ENCODE data around the gene ATAD5. TPM values are rescaled to one million over a fixed set of nuclear protein-coding genes. Genes with fewer than 3 reads are reported as not detected.
A peak's percentile ranks its signal among the peaks of the same experiment; 100 is the strongest.

The ATAD5 gene
- total and polyA plus RNA-seq, 2 of the 13 experiments (the other 11 are each of a cell fraction or from before 2014, with no cell fraction given), result 1.8 to 10.7 TPM

GRCh38 chr17:30824356-30825145, 7.2 kb upstream of the ATAD5 start, which contains the start of gene CRLF3 (continued):
- TF ChIP-seq PRDM10 (CRISPR knock-in tag; IDR thresholded peaks at IDR 0.05; ENCODE audit: low read depth), result no peak
- TF ChIP-seq SIN3A (IDR thresholded peaks at IDR 0.05; ENCODE audit: borderline replicate concordance, low read depth, low read length), result peak; percentile 22; the same call in 1 of the 2 replicates
- no peak for TF ChIP-seq ZNF3 (CRISPR knock-in tag; IDR thresholded peaks at IDR 0.05)
- TF ChIP-seq, protein P1, sequence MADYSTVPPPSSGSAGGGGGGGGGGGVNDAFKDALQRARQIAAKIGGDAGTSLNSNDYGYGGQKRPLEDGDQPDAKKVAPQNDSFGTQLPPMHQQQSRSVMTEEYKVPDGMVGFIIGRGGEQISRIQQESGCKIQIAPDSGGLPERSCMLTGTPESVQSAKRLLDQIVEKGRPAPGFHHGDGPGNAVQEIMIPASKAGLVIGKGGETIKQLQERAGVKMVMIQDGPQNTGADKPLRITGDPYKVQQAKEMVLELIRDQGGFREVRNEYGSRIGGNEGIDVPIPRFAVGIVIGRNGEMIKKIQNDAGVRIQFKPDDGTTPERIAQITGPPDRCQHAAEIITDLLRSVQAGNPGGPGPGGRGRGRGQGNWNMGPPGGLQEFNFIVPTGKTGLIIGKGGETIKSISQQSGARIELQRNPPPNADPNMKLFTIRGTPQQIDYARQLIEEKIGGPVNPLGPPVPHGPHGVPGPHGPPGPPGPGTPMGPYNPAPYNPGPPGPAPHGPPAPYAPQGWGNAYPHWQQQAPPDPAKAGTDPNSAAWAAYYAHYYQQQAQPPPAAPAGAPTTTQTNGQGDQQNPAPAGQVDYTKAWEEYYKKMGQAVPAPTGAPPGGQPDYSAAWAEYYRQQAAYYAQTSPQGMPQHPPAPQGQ (CRISPR knock-in tag; IDR thresholded peaks at IDR 0.05; ENCODE audit: borderline replicate concordance), result no peak
- TF ChIP-seq, protein P2, sequence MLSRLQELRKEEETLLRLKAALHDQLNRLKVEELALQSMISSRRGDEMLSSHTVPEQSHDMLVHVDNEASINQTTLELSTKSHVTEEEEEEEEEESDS (CRISPR knock-in tag; IDR thresholded peaks at IDR 0.05; ENCODE audit: borderline replicate concordance), result no peak
- TF ChIP-seq NR2F2 (IDR thresholded peaks at IDR 0.05; ENCODE audit: borderline replicate concordance, low read depth), result no peak
- peak; percentile 60 for TF ChIP-seq ZMAT3 (CRISPR knock-in tag; conservative IDR thresholded peaks at IDR 0.05)
- TF ChIP-seq PRPF4 (IDR thresholded peaks at IDR 0.05; ENCODE audit: low read depth, low read length, poor library complexity, severe bottlenecking), result no peak
- TF ChIP-seq ZNF724P (CRISPR knock-in tag; IDR thresholded peaks at IDR 0.05; ENCODE audit: borderline replicate concordance), result no peak; the same call in 1 of the 2 replicates
- TF ChIP-seq AKAP8 (CRISPR knock-in tag; IDR thresholded peaks at IDR 0.05), result no peak
- TF ChIP-seq, protein P3, sequence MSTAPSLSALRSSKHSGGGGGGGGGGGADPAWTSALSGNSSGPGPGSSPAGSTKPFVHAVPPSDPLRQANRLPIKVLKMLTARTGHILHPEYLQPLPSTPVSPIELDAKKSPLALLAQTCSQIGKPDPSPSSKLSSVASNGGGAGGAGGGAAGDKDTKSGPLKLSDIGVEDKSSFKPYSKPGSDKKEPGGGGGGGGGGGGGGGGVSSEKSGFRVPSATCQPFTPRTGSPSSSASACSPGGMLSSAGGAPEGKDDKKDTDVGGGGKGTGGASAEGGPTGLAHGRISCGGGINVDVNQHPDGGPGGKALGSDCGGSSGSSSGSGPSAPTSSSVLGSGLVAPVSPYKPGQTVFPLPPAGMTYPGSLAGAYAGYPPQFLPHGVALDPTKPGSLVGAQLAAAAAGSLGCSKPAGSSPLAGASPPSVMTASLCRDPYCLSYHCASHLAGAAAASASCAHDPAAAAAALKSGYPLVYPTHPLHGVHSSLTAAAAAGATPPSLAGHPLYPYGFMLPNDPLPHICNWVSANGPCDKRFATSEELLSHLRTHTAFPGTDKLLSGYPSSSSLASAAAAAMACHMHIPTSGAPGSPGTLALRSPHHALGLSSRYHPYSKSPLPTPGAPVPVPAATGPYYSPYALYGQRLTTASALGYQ (CRISPR knock-in tag; IDR thresholded peaks at IDR 0.05), result no peak
- no peak for TF ChIP-seq NFRKB (IDR thresholded peaks at IDR 0.05)
- TF ChIP-seq ATM (IDR thresholded peaks at IDR 0.05; ENCODE audit: borderline replicate concordance), result no peak
- peak; percentile 2 for TF ChIP-seq PCBP2 (optimal IDR thresholded peaks at IDR 0.05; ENCODE audit: low read depth, low read length, poor library complexity, severe bottlenecking)
- TF ChIP-seq, protein P4, sequence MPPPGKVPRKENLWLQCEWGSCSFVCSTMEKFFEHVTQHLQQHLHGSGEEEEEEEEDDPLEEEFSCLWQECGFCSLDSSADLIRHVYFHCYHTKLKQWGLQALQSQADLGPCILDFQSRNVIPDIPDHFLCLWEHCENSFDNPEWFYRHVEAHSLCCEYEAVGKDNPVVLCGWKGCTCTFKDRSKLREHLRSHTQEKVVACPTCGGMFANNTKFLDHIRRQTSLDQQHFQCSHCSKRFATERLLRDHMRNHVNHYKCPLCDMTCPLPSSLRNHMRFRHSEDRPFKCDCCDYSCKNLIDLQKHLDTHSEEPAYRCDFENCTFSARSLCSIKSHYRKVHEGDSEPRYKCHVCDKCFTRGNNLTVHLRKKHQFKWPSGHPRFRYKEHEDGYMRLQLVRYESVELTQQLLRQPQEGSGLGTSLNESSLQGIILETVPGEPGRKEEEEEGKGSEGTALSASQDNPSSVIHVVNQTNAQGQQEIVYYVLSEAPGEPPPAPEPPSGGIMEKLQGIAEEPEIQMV (CRISPR knock-in tag; IDR thresholded peaks at IDR 0.05; ENCODE audit: low read depth), result peak; percentile 76; the same call in 1 of the 2 replicates
- TF ChIP-seq ATRX (CRISPR knock-in tag; IDR thresholded peaks at IDR 0.05; ENCODE audit: borderline replicate concordance), result no peak
- no peak for TF ChIP-seq ZNF207 (IDR thresholded peaks at IDR 0.05; ENCODE audit: borderline replicate concordance)
- no peak for TF ChIP-seq ZNF674 (CRISPR knock-in tag; IDR thresholded peaks at IDR 0.05; ENCODE audit: low read depth)
- no peak for TF ChIP-seq SETDB1 (CRISPR knock-in tag; IDR thresholded peaks at IDR 0.05; ENCODE audit: borderline replicate concordance)
- TF ChIP-seq ZNF329 (CRISPR knock-in tag; IDR thresholded peaks at IDR 0.05; ENCODE audit: low read depth), result peak; percentile 68; the same call in 1 of the 2 replicates

Measured in HepG2 (cell line).